Measurements from ENCODE around the gene FRRS1.
A peak's percentile ranks its signal among the peaks of the same experiment; 100 is the strongest.

FRRS1 gene

DNA sequence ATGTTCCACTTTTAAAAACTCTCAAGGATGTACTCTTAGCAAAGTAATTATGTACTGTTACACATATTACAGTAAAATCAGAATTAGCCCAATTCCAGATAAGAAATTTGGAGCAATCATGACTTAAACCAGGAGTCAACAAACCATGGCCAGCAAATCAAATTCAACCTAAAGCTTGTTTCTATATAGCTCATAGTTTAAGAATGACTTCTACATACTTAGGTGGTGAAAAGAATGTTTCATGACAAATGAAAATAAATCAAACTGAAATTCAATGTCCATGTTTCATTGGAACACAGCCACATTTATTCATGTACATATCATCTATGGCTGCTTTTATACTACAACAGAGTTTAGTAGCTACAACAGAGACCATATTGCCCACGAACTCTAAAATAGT lies 35.1 kb downstream of the FRRS1 start:
- H3K4me1 ChIP-seq (ENCODE audit: insufficient read depth, low read length) = peaks cover 8% of the 10 kb centered on the region
- H3K9ac ChIP-seq (ENCODE audit: low read depth, low read length) = no peak overlapping the region
- H3K36me3 ChIP-seq (ENCODE audit: insufficient read depth, low read length) = no peaks in the 10 kb centered on the region
- H3K9me3 ChIP-seq (ENCODE audit: control insufficient read depth, insufficient read depth, low read length) = no peaks in the 10 kb centered on the region

GRCh38 chr1:99728494-99729235 lies 37.8 kb downstream of the FRRS1 start:
- H3K36me3 ChIP-seq (ENCODE audit: insufficient read depth, low read length) = no peaks in the 10 kb centered on the region
- H3K9ac ChIP-seq (ENCODE audit: low read depth, low read length) = no peak overlapping the region
- H3K4me1 ChIP-seq (ENCODE audit: insufficient read depth, low read length) = peaks cover 8% of the 10 kb centered on the region

GRCh38 chr1:99727575-99728185 lies 38.8 kb downstream of the FRRS1 start:
- Histone ChIP-seq H3K4me1 (ENCODE audit: insufficient read depth, low read length) (peaks cover 8% of the 10 kb centered on the region), H3K9me3 (ENCODE audit: control insufficient read depth, insufficient read depth, low read length) (no peaks in the 10 kb centered on the region), H3K9ac (ENCODE audit: low read depth, low read length) (no peak overlapping the region), H3K36me3 (ENCODE audit: insufficient read depth, low read length) (no peaks in the 10 kb centered on the region)

More at GRCh38 chr1:99728494-99729235, 37.8 kb downstream of the FRRS1 start:
- H3K9me3 ChIP-seq (ENCODE audit: control insufficient read depth, insufficient read depth, low read length) = no peaks in the 10 kb centered on the region

GRCh38 chr1:99726818-99727217 lies 39.6 kb downstream of the FRRS1 start:
- H3K4me1 ChIP-seq (ENCODE audit: insufficient read depth, low read length) = peaks cover 8% of the 10 kb centered on the region
- H3K9me3 ChIP-seq (ENCODE audit: control insufficient read depth, insufficient read depth, low read length) = no peaks in the 10 kb centered on the region
- H3K36me3 ChIP-seq (ENCODE audit: insufficient read depth, low read length) = no peaks in the 10 kb centered on the region
- H3K9ac ChIP-seq (ENCODE audit: low read depth, low read length) = no peak overlapping the region

GRCh38 chr1:99726407-99726806 lies 40.0 kb downstream of the FRRS1 start:
- no peak overlapping the region for H3K9ac ChIP-seq (ENCODE audit: low read depth, low read length)
- no peaks in the 10 kb centered on the region for H3K36me3 ChIP-seq (ENCODE audit: insufficient read depth, low read length)
- peaks cover 8% of the 10 kb centered on the region for H3K4me1 ChIP-seq (ENCODE audit: insufficient read depth, low read length)
- H3K9me3 ChIP-seq (ENCODE audit: control insufficient read depth, insufficient read depth, low read length) = no peaks in the 10 kb centered on the region

DNA sequence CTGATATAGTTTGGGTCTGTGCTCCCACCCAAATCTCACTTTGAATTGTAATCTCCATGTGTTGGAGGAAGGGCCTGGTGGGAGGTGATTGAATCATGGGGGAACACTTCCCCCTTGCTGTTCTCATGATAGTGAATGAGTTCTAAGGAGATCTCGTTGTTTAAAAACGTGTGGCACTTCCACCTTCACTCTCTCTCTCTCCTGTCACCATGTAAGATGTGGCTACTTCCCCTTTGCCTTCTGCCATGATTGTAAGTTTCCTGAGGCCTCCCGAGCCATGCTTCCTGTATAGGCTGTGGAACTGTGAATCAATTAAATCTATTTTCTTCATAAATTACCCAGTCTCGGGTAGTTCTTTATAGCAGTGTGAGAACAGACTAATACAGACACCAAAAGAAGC lies 40.4 kb downstream of the FRRS1 start:
- H3K9ac ChIP-seq (ENCODE audit: low read depth, low read length) = no peak overlapping the region
- H3K4me1 ChIP-seq (ENCODE audit: insufficient read depth, low read length) = peaks cover 8% of the 10 kb centered on the region
- H3K9me3 ChIP-seq (ENCODE audit: control insufficient read depth, insufficient read depth, low read length) = no peaks in the 10 kb centered on the region
- H3K36me3 ChIP-seq (ENCODE audit: insufficient read depth, low read length) = no peaks in the 10 kb centered on the region

GRCh38 chr1:99723251-99723650 lies 43.2 kb downstream of the FRRS1 start:
- Histone ChIP-seq H3K4me1 (ENCODE audit: insufficient read depth, low read length) (peaks cover 8% of the 10 kb centered on the region), H3K9ac (ENCODE audit: low read depth, low read length) (no peak overlapping the region), H3K36me3 (ENCODE audit: insufficient read depth, low read length) (no peaks in the 10 kb centered on the region), H3K9me3 (ENCODE audit: control insufficient read depth, insufficient read depth, low read length) (no peaks in the 10 kb centered on the region)

DNA sequence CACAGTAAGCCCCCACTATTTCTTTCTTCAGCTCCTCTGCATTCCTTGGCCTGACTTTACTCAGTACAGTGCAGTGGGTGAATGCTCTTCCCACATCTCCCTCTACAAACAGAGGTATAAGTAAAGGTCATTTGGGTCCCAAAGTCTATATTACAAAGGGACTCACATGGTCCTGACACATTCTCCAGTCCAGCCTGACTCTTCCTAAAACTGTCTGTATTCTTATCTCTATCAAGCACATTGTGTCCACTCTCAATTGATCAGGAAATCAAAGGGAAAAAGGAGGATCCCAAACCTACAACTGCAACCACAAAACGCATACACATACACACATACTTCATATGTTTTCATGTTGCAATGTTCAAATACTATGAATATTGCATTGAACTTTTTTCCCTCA lies 49.4 kb downstream of the FRRS1 start:
- H3K4me1 ChIP-seq (ENCODE audit: insufficient read depth, low read length) = no peaks in the 10 kb centered on the region; the same call in 1 of the 2 replicates
- no peak overlapping the region for H3K9ac ChIP-seq (ENCODE audit: low read depth, low read length)
- H3K9me3 ChIP-seq (ENCODE audit: control insufficient read depth, insufficient read depth, low read length) = no peaks in the 10 kb centered on the region
- no peaks in the 10 kb centered on the region for H3K36me3 ChIP-seq (ENCODE audit: insufficient read depth, low read length)

- H3K36me3 ChIP-seq (ENCODE audit: insufficient read depth, low read length) = peaks cover 3% of the 10 kb centered on the region; the same call in 1 of the 2 replicates
- no peaks in the 10 kb centered on the region for H3K9me3 ChIP-seq (ENCODE audit: control insufficient read depth, insufficient read depth, low read length)
- H3K4me1 ChIP-seq (ENCODE audit: insufficient read depth, low read length) = no peaks in the 10 kb centered on the region
- no peak overlapping the region for H3K9ac ChIP-seq (ENCODE audit: low read depth, low read length)
Observed at GRCh38 chr1:99713006-99713405, 53.4 kb downstream of the FRRS1 start.

DNA sequence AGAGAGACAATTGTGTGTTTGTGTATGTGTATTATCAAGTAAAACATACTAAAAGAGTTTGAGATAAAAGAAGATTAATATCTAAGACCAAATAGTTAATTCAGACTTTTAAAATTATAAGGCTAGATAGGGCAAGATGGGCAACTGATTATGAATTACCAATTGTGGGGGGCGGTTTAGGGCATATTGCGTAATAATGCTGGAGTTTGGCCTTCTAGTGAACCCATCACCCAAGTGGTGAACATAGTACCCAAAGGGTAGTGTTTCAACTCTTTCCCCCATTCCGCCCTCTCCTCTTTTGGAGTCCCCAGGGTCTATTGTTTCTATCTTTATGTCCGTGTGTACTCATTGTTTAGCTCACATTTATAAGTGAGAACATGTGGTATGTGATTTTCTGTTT lies 55.4 kb downstream of the FRRS1 start:
- Histone ChIP-seq H3K4me1 (ENCODE audit: insufficient read depth, low read length) (no peaks in the 10 kb centered on the region), H3K9me3 (ENCODE audit: control insufficient read depth, insufficient read depth, low read length) (no peaks in the 10 kb centered on the region), H3K9ac (ENCODE audit: low read depth, low read length) (no peak overlapping the region), H3K36me3 (ENCODE audit: insufficient read depth, low read length) (peaks cover 3% of the 10 kb centered on the region; the same call in 1 of the 2 replicates)

DNA sequence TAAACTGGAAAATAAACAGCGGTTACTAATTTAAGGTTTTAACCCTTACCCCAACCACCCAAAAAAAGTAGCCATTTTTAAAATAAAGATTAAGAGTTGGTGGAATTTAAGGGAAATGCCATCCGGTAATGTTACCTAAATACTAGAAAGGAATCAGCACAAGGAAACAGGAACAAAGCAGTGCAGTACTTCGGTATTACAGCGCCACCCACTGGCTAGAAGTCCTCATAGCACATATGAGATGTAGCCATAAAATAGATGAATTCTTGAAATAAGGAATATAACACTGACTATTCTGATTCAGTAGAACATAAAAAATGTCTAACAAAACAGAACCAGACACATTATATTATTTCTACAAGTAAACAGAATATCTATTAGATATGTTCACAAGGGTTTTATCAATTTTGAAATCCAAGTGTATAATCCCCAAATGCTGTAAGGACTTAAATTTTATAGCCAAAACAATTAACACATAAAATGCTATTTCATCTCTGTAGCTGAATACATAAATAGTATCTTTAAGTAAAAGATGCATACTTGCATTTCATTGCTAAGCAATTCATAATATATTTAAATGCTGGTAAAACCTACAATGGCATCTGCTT lies 58.8 kb downstream of the FRRS1 start:
- H3K9me3 ChIP-seq (ENCODE audit: control insufficient read depth, insufficient read depth, low read length) = no peaks in the 10 kb centered on the region
- H3K36me3 ChIP-seq (ENCODE audit: insufficient read depth, low read length) = peaks cover 3% of the 10 kb centered on the region; the same call in 1 of the 2 replicates
- no peaks in the 10 kb centered on the region for H3K4me1 ChIP-seq (ENCODE audit: insufficient read depth, low read length)
- no peak overlapping the region for H3K9ac ChIP-seq (ENCODE audit: low read depth, low read length)

DNA sequence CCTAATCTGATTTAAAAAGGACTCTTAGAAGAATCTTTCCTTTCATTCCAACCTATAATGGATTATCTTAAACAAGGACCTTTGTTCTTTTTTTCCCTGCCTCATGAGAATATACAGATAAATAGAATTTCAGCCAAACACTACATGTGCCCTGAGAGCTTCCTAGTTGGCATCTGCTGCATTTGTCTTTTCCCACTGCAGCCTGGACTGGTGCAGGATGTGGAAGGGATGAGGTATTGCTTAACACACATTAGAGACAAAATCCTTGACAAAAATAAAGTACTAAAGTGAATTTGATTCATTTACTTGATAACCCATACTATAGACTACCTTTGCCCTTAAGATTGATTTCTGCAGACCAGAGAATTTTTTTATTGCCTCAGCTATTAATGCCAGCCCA lies 61.0 kb downstream of the FRRS1 start:
- Histone ChIP-seq H3K36me3 (ENCODE audit: insufficient read depth, low read length) (no peaks in the 10 kb centered on the region), H3K4me1 (ENCODE audit: insufficient read depth, low read length) (no peaks in the 10 kb centered on the region), H3K9me3 (ENCODE audit: control insufficient read depth, insufficient read depth, low read length) (no peaks in the 10 kb centered on the region)

GRCh38 chr1:99704356-99704816 lies 62.0 kb downstream of the FRRS1 start:
- Histone ChIP-seq H3K36me3 (ENCODE audit: insufficient read depth, low read length) (no peaks in the 10 kb centered on the region), H3K9me3 (ENCODE audit: control insufficient read depth, insufficient read depth, low read length) (no peaks in the 10 kb centered on the region), H3K4me1 (ENCODE audit: insufficient read depth, low read length) (no peaks in the 10 kb centered on the region), H3K9ac (ENCODE audit: low read depth, low read length) (peak overlapping the region; percentile 47; the same call in 1 of the 2 replicates)

More for the DNA sequence above, 61.0 kb downstream of the FRRS1 start:
- no peak overlapping the region for H3K9ac ChIP-seq (ENCODE audit: low read depth, low read length)

DNA sequence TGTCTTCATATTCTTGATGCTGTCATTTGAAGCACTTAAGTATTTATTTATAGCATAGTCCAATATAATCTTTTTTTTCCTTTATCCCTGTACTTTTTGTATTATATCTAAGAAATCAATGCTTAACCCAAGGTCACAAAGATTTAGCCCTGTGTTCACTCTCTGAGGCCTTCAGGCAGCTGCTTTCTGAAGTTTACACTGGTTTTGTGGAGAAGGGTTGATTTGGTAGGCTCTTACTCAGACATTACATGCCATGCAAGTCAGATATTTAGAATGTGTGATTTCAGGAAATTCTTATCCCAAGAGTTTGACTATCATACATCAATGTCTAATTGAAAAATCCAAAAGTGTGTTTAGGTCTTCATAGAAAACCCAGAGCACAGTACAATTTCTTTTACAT lies 64.2 kb downstream of the FRRS1 start:
- no peaks in the 10 kb centered on the region for H3K9me3 ChIP-seq (ENCODE audit: control insufficient read depth, insufficient read depth, low read length)
- H3K36me3 ChIP-seq (ENCODE audit: insufficient read depth, low read length) = no peaks in the 10 kb centered on the region
- no peaks in the 10 kb centered on the region for H3K4me1 ChIP-seq (ENCODE audit: insufficient read depth, low read length)
- H3K9ac ChIP-seq (ENCODE audit: low read depth, low read length) = no peak overlapping the region

GRCh38 chr1:99700020-99700419 lies 66.4 kb downstream of the FRRS1 start:
- Histone ChIP-seq H3K9me3 (ENCODE audit: control insufficient read depth, insufficient read depth, low read length) (no peaks in the 10 kb centered on the region), H3K36me3 (ENCODE audit: insufficient read depth, low read length) (no peaks in the 10 kb centered on the region), H3K4me1 (ENCODE audit: insufficient read depth, low read length) (no peaks in the 10 kb centered on the region), H3K9ac (ENCODE audit: low read depth, low read length) (no peak overlapping the region)
